ENCODE data around the gene C13orf46.

GRCh38 chr13:113934576-113934975 lies 39.3 kb downstream of the C13orf46 start:
- TF ChIP-seq POLR2AphosphoS5 (IDR thresholded peaks at IDR 0.05) (no peak), CTCF (IDR thresholded peaks at IDR 0.05) (no peak), POLR2A (IDR thresholded peaks at IDR 0.05) (no peak)
